Liver (tissue), 9 donors: ENCODE results near the gene VEGFB. TPM values are rescaled to one million over a fixed set of nuclear protein-coding genes. Genes with fewer than 3 reads are reported as not detected.

Experiments used
- DNase-seq: peaks from one replicate; pipeline ENCODE4 v3.0.0-alpha.2; 2017; ENCODE audit warnings: low spot score
- H3K27ac ChIP-seq, 2 donors: one replicate each; pipeline ENCODE4 v1.7.0; 2013; ENCODE audit warnings: inconsistent platforms in 2 of 2, low read length in 2 of 2, control low read depth in 1 of 2, low read depth in 1 of 2, mild to moderate bottlenecking in 1 of 2
- H3K27me3 ChIP-seq, 4 donors: one replicate each; pipeline versions ENCODE4 v1.6.1 to v1.7.0; 2013; ENCODE audit warnings: low read length in 3 of 4, inconsistent platforms in 1 of 4, mild to moderate bottlenecking in 1 of 4, moderate library complexity in 1 of 4; ENCODE audit not compliant: control insufficient read depth in 4 of 4, insufficient read depth in 4 of 4
- H3K36me3 ChIP-seq, 4 donors: one replicate each; pipeline versions ENCODE4 v1.6.1 to v1.7.0; 2013; ENCODE audit warnings: low read length in 3 of 4, mild to moderate bottlenecking in 3 of 4, low read depth in 1 of 4, moderate library complexity in 1 of 4; ENCODE audit not compliant: control insufficient read depth in 4 of 4, insufficient read depth in 3 of 4
- H3K4me1 ChIP-seq, 4 donors: one replicate each; pipeline versions ENCODE4 v1.6.1 to v1.7.0; 2013; ENCODE audit warnings: low read length in 3 of 4, mild to moderate bottlenecking in 3 of 4, moderate library complexity in 1 of 4; ENCODE audit not compliant: control insufficient read depth in 4 of 4, insufficient read depth in 4 of 4
- H3K4me3 ChIP-seq, 3 donors: one replicate each; pipeline versions ENCODE4 v1.6.1 to v1.7.0; 2013; ENCODE audit warnings: low read length in 3 of 3, control low read depth in 1 of 3, low read depth in 1 of 3, mild to moderate bottlenecking in 1 of 3
- H3K9ac ChIP-seq, 2 donors: one replicate each; pipeline ENCODE4 v1.7.0; 2013; ENCODE audit warnings: low read length in 2 of 2, mild to moderate bottlenecking in 2 of 2, moderate library complexity in 2 of 2, control low read depth in 1 of 2, low read depth in 1 of 2
- H3K9me3 ChIP-seq, 4 donors: one replicate each; pipeline versions ENCODE4 v1.6.1 to v1.7.0; 2013; ENCODE audit warnings: low read length in 3 of 4; ENCODE audit not compliant: control insufficient read depth in 4 of 4
- CTCF ChIP-seq: fragments of 150-350 bp; IDR thresholded peaks from 2 replicates; pipeline ENCODE4 v1.5.1; 2017; ENCODE audit warnings: improper control_type of control experiment, low read depth, low read length; ENCODE audit not compliant: missing input control
- EGR1 ChIP-seq, 2 donors: IDR thresholded peaks; 2 replicates each; pipeline ENCODE4 v1.6.1; 2016 to 2018; ENCODE audit warnings: antibody characterized with exemption in 2 of 2, low read depth in 2 of 2
- FOXA2 ChIP-seq: IDR thresholded peaks from 2 replicates; pipeline ENCODE4 v1.6.1; 2016; ENCODE audit warnings: antibody characterized with exemption
- GABPA ChIP-seq, 2 donors: IDR thresholded peaks in 1 of 2; conservative IDR thresholded peaks in 1 of 2; 2 replicates each; pipeline ENCODE4 v1.6.1; 2016; ENCODE audit warnings: antibody characterized with exemption in 2 of 2, mild to moderate bottlenecking in 1 of 2, moderate library complexity in 1 of 2
- HNF4G ChIP-seq: IDR thresholded peaks from 2 replicates; pipeline ENCODE4 v1.6.1; 2016; ENCODE audit warnings: antibody characterized with exemption
- MAX ChIP-seq: IDR thresholded peaks from 2 replicates; pipeline ENCODE4 v1.6.1; 2016; ENCODE audit warnings: antibody characterized with exemption
- SP1 ChIP-seq: IDR thresholded peaks from 2 replicates; pipeline ENCODE4 v1.6.1; 2018; ENCODE audit warnings: antibody characterized with exemption, mild to moderate bottlenecking
- TAF1 ChIP-seq: conservative IDR thresholded peaks from 2 replicates; pipeline ENCODE4 v1.6.1; 2016; ENCODE audit warnings: antibody characterized with exemption, mild to moderate bottlenecking
- YY1 ChIP-seq: IDR thresholded peaks from 2 replicates; pipeline ENCODE4 v1.6.1; 2016; ENCODE audit warnings: antibody characterized with exemption, mild to moderate bottlenecking
- WGBS: extraction: QIAGEN DNeasy Blood & Tissue Kit; methylation state at CpG from one replicate; pipeline ENCODE4 v1.1.7; 2013; 5-methylcytosine and 5-hydroxymethylcytosine counted together
- polyA plus RNA-seq, 2 donors: library from polyadenylated mRNA; stranded (reverse) in 1 of 2; unstranded in 1 of 2; fragments of 200-250 nt in 1 of 2; fragments of >200 nt in 1 of 2; fragmentation: Nextera tagmentation in 1 of 2; extraction: Ambion mirVana in 1 of 2; gene quantifications; one replicate each; pipeline versions ENCODE4 v1.2.1 to v1.2.3, GENCODE V29; 2013 to 2015
- total RNA-seq, 2 donors: library from RNA; depleted of rRNA; stranded (reverse); fragments of >200 nt; gene quantifications; one replicate each; pipeline ENCODE4 v1.2.3, GENCODE V29; 2014
- TF ChIP-seq, protein P1 (sequence below): IDR thresholded peaks from 2 replicates; pipeline ENCODE4 v1.6.1; 2016; ENCODE audit warnings: antibody characterized with exemption
- donor health status: healthy.
- donor health status: healthy.
- donor health status: healthy.
- donor health status: healthy.
- donor health status: healthy.

The VEGFB gene
- total and polyA plus RNA-seq, 4 donors = 3.6 to 17.3 (median 10.7) TPM

DNA sequence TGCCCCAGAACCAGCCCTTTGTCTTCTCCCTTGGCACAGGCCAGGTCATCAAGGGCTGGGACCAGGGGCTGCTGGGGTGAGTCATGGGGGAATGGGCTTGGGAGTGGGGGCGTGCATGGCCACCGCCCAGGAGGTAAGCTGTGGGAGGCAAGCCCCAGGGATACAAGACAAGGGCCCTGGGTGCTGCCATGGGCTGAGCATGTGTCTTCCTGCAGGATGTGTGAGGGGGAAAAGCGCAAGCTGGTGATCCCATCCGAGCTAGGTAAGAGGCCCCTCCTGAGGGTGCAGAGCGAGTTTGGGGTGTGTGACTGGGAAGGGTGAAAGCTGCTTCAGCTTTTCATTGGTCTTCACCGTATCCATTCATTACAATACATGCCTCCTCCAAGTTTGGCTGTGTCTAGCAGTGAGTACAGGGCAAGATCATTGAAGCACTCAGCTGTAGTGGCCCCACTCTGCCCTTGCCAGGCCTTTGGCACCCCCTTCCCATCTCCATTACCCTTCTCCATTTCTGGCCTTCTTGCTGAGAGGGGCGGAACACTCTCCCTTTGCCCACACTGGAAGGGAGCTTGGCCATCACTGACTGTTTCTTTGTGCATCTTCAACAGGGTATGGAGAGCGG lies 9.0 kb downstream of the VEGFB start:
- TF ChIP-seq FOXA2 (no peak), HNF4G (no peak), GABPA (IDR thresholded peaks at IDR 0.05 in 1 of 2, conservative IDR thresholded peaks at IDR 0.05 in 1 of 2) (no peak), EGR1 (IDR thresholded peaks at IDR 0.05; ENCODE audit: low read depth in 2 of 2) (no peak), CTCF (no peak)
- 92% methylated on average over 8 of the region's 8 CpGs for WGBS
- no peak overlapping the region for H3K9ac ChIP-seq
- H3K27me3 ChIP-seq = no peaks in the 10 kb centered on the region
- peaks cover 15 to 58% (median 44%) of the 10 kb centered on the region in 4 donors for H3K4me1 ChIP-seq
- H3K4me3 ChIP-seq = no peak overlapping the region
- H3K9me3 ChIP-seq = no peaks in the 10 kb centered on the region
- H3K27ac ChIP-seq = no peak overlapping the region
- DNase-seq = no peak
- H3K36me3 ChIP-seq = peaks cover 0 to 6% (median 4%) of the 10 kb centered on the region in 4 donors

- Histone ChIP-seq H3K9ac (no peak overlapping the region), H3K9me3 (no peaks in the 10 kb centered on the region), H3K27me3 (no peaks in the 10 kb centered on the region), H3K4me1 (peaks cover 16 to 57% (median 42%) of the 10 kb centered on the region in 4 donors), H3K27ac (no peak overlapping the region), H3K4me3 (no peak overlapping the region), H3K36me3 (peaks cover 0 to 6% (median 4%) of the 10 kb centered on the region in 4 donors)
- no peak for DNase-seq
- TF ChIP-seq EGR1 (IDR thresholded peaks at IDR 0.05; ENCODE audit: low read depth in 2 of 2) = no peak
- TF ChIP-seq MAX = no peak
- no peak for TF ChIP-seq TAF1
- TF ChIP-seq SP1 = no peak
- no peak for TF ChIP-seq CTCF
- 58% methylated on average over 5 of the region's 5 CpGs for WGBS
Observed at GRCh38 chr11:64244107-64244506, 9.7 kb downstream of the VEGFB start.

DNA sequence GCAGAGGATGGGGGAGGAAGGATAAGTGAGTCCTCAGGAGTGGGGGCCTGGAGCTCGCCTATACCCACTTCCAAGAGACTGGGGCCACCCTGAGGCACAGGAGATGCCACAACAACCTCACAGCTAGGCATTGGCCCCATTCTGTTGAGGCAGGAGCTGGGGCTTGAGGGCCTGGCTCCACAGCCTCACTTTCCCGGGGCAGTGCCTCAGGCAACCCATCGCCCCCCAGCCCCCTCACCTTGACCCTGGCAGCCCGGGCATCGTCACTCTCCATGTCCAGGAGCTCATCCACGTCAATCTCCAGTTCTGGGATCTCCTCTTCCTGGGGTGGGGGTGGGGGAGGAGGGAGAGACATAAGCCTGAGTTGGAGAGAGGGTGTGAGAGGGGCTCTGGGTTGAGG lies 10.6 kb downstream of the VEGFB start:
- Histone ChIP-seq H3K4me1 (peaks cover 16 to 62% (median 46%) of the 10 kb centered on the region in 4 donors), H3K9me3 (no peaks in the 10 kb centered on the region), H3K9ac (peak overlapping the region in 1 of 2 donors; percentile 36), H3K36me3 (peaks cover 0 to 6% (median 4%) of the 10 kb centered on the region in 4 donors), H3K4me3 (peak overlapping the region in 2 of 3 donors; percentile 89 to 92), H3K27me3 (no peaks in the 10 kb centered on the region), H3K27ac (peak overlapping the region; percentile 90 to 92)
- TF ChIP-seq YY1 (no peak), MAX (no peak)
- TF ChIP-seq, protein P1, sequence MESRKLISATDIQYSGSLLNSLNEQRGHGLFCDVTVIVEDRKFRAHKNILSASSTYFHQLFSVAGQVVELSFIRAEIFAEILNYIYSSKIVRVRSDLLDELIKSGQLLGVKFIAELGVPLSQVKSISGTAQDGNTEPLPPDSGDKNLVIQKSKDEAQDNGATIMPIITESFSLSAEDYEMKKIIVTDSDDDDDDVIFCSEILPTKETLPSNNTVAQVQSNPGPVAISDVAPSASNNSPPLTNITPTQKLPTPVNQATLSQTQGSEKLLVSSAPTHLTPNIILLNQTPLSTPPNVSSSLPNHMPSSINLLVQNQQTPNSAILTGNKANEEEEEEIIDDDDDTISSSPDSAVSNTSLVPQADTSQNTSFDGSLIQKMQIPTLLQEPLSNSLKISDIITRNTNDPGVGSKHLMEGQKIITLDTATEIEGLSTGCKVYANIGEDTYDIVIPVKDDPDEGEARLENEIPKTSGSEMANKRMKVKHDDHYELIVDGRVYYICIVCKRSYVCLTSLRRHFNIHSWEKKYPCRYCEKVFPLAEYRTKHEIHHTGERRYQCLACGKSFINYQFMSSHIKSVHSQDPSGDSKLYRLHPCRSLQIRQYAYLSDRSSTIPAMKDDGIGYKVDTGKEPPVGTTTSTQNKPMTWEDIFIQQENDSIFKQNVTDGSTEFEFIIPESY = no peak
- WGBS = 23% methylated on average over 6 of the region's 6 CpGs
- DNase-seq = no peak
